Mucosa of descending colon (tissue), 3 donors: Measurements from ENCODE around the gene WDR3. TPM values are rescaled to one million over a fixed set of nuclear protein-coding genes. Genes with fewer than 3 reads are reported as not detected.

Experiments
- ATAC-seq: fragments of 200-7000 bp; cut with Tn5 transposase; one replicate; pipeline ENCODE4 v1.9.1; 2020; ENCODE audit warnings: mild to moderate bottlenecking, moderate library complexity
- DNase-seq, 3 donors: peaks; one replicate each; pipeline ENCODE4 v3.0.0-alpha.2; 2020
- H3K36me3 ChIP-seq: fragments of 200-600 bp; one replicate; pipeline ENCODE4 v1.8.0; 2021; ENCODE audit warnings: low read depth, mild to moderate bottlenecking
- H3K4me1 ChIP-seq: fragments of 200-600 bp; one replicate; pipeline ENCODE4 v1.8.0; 2021; ENCODE audit warnings: low read depth, mild to moderate bottlenecking
- H3K4me3 ChIP-seq: fragments of 200-600 bp; one replicate; pipeline ENCODE4 v1.8.0; 2021; ENCODE audit warnings: mild to moderate bottlenecking
- H3K9me3 ChIP-seq: fragments of 200-600 bp; one replicate; pipeline ENCODE4 v1.8.0; 2021; ENCODE audit warnings: mild to moderate bottlenecking
- CTCF ChIP-seq: fragments of 200-600 bp; IDR thresholded peaks from one replicate; pipeline ENCODE4 v1.8.0; 2022; ENCODE audit warnings: antibody characterized with exemption, mild to moderate bottlenecking
- intact Hi-C, 2 donors: fragments of 100-400 bp; cut with DNase I in 1 of 2; cut with micrococcal nuclease in 1 of 2; formaldehyde crosslinking; loops; one replicate each; pipeline versions ENCODE4 v1.11.0 to v1.11.1; 2022; cut with DNase I, micrococcal nuclease
- total RNA-seq, 3 donors: library from RNA; stranded (reverse); fragmentation: NEBNext Ultra II Directional in 2 of 3; extraction: Animal tissue kit (Norgen Biotek cat#: 25700) in 2 of 3; gene quantifications; one replicate each; pipeline versions ENCODE4 v1.2.1 to v1.2.4, GENCODE V29; 2021 to 2023
- donor health status: DM: no; HTN: no; CAD: no; lungs with moderate emphysema.
- donor health status: DM: no; HTN: no; CAD: no.
- donor health status: DM: no; HTN: yes; CAD: no.

WDR3 gene
- total RNA-seq, 3 donors from 2014 or later = 12.5 to 13.3 (median 13.0) TPM

GRCh38 chr1:117952386-117952785 lies 22.8 kb downstream of the WDR3 start:
- intact Hi-C loops = no loop called here
- Histone ChIP-seq H3K36me3 (no peaks in the 10 kb centered on the region), H3K9me3 (no peaks in the 10 kb centered on the region), H3K4me1 (no peaks in the 10 kb centered on the region), H3K4me3 (no peak overlapping the region)
- no peak for ATAC-seq
- no peak for DNase-seq
- no peak for TF ChIP-seq CTCF

GRCh38 chr1:117959364-117959763 lies 29.8 kb downstream of the WDR3 start:
- TF ChIP-seq CTCF = no peak
- Histone ChIP-seq H3K4me1 (no peaks in the 10 kb centered on the region), H3K9me3 (no peaks in the 10 kb centered on the region), H3K4me3 (no peak overlapping the region), H3K36me3 (peaks cover 6% of the 10 kb centered on the region)
- ATAC-seq (no peak), DNase-seq (no peak)
- intact Hi-C loops = no loop called here

GRCh38 chr1:117964290-117965038 lies 34.9 kb downstream of the WDR3 start:
- TF ChIP-seq CTCF = no peak
- intact Hi-C loops = no loop called here
- ATAC-seq = no peak
- Histone ChIP-seq H3K4me1 (no peaks in the 10 kb centered on the region), H3K9me3 (no peaks in the 10 kb centered on the region), H3K36me3 (peaks cover 3% of the 10 kb centered on the region), H3K4me3 (no peak overlapping the region)
- no peak for DNase-seq

- DNase-seq = no peak
- ATAC-seq = no peak
- intact Hi-C loops = no loop called here
- TF ChIP-seq CTCF = no peak
- no peaks in the 10 kb centered on the region for H3K36me3 ChIP-seq
- H3K4me1 ChIP-seq = no peaks in the 10 kb centered on the region
- no peak overlapping the region for H3K4me3 ChIP-seq
- H3K9me3 ChIP-seq = no peaks in the 10 kb centered on the region
These were observed 37.9 kb downstream of the WDR3 start for GRCh38 chr1:117967477-117967876.

GRCh38 chr1:117967881-117968280 lies 38.3 kb downstream of the WDR3 start:
- DNase-seq (no peak), ATAC-seq (no peak)
- intact Hi-C loops = no loop called here

More at GRCh38 chr1:117967881-117968280, 38.3 kb downstream of the WDR3 start:
- TF ChIP-seq CTCF = no peak
- H3K4me1 ChIP-seq = no peaks in the 10 kb centered on the region
- no peak overlapping the region for H3K4me3 ChIP-seq
- H3K9me3 ChIP-seq = no peaks in the 10 kb centered on the region
- H3K36me3 ChIP-seq = no peaks in the 10 kb centered on the region
